ENCODE measurements around the gene ABCF3.

Gene ABCF3

DNA sequence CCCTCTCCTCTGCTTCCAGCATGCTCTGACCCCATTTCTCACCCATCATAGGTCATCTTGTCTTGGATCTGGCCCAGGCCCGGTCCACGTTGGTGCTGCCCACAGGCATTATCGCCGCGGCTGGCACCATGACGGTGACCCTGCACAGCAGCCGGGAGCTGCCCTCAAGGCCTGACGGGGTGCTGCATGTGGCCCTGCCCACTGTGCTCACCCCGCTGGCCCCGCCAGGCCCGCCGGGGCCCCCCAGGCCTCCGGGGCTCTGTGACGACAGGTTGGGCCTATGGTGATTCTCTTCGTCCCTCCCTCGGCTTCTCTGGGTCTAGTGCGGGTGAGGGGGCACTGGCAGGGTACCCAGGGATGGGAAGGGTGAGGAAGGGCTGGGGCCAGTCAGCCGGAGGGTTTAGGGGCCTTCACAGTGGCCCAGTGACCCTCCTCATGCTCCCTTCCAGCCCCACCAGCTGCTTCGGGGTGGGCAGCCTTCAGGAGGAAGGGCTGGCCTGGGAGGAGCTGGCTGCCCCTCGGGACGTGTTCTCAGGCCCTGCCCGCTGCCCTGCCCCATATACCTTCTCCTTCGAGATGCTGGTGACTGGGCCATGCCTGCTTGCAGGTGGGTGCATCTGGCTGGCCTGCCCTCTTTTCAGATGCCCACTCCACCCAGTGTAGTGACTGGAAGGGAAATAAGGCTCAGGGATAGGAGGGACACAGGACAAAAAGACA, 47.3 kb downstream of the ABCF3 start:
- ATAC-seq (ENCODE audit: low read depth): no peak
- no peaks in the 10 kb centered on the region for H3K36me3 ChIP-seq (ENCODE audit: low read depth)

DNA sequence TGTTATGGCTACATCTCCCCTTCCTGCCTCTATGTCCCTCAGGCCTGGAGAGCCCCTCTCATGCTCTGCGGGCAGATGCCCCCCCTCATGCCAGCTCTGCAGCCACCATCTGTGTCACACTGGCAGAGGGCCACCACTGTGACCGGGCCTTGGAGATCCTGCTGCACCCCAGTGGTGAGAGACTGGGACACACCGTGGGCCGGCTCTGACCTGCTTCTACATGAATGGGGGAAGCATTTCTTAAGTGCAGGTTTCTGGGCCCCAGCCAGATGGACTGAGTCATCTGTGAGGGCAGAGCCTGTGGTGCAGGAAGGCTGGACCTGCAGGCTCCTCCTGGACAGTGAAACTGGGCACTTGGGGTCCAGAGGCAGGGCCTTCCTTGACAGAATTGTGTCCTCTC, 48.2 kb downstream of the ABCF3 start:
- Histone ChIP-seq H3K36me3 (ENCODE audit: low read depth) (no peaks in the 10 kb centered on the region), H3K27me3 (ENCODE audit: insufficient read depth, poor library complexity, severe bottlenecking) (peaks cover 27% of the 10 kb centered on the region), H3K9me3 (ENCODE audit: severe bottlenecking) (no peaks in the 10 kb centered on the region), H3K4me3 (ENCODE audit: severe bottlenecking) (no peak overlapping the region), H3K27ac (ENCODE audit: poor library complexity, severe bottlenecking) (no peak overlapping the region), H3K4me1 (ENCODE audit: insufficient read depth, poor library complexity, severe bottlenecking) (peaks cover 3% of the 10 kb centered on the region)
- TF ChIP-seq, protein P1, sequence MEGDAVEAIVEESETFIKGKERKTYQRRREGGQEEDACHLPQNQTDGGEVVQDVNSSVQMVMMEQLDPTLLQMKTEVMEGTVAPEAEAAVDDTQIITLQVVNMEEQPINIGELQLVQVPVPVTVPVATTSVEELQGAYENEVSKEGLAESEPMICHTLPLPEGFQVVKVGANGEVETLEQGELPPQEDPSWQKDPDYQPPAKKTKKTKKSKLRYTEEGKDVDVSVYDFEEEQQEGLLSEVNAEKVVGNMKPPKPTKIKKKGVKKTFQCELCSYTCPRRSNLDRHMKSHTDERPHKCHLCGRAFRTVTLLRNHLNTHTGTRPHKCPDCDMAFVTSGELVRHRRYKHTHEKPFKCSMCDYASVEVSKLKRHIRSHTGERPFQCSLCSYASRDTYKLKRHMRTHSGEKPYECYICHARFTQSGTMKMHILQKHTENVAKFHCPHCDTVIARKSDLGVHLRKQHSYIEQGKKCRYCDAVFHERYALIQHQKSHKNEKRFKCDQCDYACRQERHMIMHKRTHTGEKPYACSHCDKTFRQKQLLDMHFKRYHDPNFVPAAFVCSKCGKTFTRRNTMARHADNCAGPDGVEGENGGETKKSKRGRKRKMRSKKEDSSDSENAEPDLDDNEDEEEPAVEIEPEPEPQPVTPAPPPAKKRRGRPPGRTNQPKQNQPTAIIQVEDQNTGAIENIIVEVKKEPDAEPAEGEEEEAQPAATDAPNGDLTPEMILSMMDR (IDR thresholded peaks at IDR 0.05; ENCODE audit: poor library complexity, severe bottlenecking): peak; percentile 46
- DNase-seq (ENCODE audit: low spot score) (peak; percentile 92), ATAC-seq (ENCODE audit: low read depth) (peak; percentile 85)

More for the DNA sequence above, 47.3 kb downstream of the ABCF3 start:
- DNase-seq (ENCODE audit: low spot score): no peak
- no peak overlapping the region for H3K4me3 ChIP-seq (ENCODE audit: severe bottlenecking)
- peaks cover 36% of the 10 kb centered on the region for H3K27me3 ChIP-seq (ENCODE audit: insufficient read depth, poor library complexity, severe bottlenecking)
- H3K9me3 ChIP-seq (ENCODE audit: severe bottlenecking): no peaks in the 10 kb centered on the region
- H3K27ac ChIP-seq (ENCODE audit: poor library complexity, severe bottlenecking): no peak overlapping the region
- peaks cover 3% of the 10 kb centered on the region for H3K4me1 ChIP-seq (ENCODE audit: insufficient read depth, poor library complexity, severe bottlenecking)
- TF ChIP-seq, protein P1 (IDR thresholded peaks at IDR 0.05; ENCODE audit: poor library complexity, severe bottlenecking): no peak

DNA sequence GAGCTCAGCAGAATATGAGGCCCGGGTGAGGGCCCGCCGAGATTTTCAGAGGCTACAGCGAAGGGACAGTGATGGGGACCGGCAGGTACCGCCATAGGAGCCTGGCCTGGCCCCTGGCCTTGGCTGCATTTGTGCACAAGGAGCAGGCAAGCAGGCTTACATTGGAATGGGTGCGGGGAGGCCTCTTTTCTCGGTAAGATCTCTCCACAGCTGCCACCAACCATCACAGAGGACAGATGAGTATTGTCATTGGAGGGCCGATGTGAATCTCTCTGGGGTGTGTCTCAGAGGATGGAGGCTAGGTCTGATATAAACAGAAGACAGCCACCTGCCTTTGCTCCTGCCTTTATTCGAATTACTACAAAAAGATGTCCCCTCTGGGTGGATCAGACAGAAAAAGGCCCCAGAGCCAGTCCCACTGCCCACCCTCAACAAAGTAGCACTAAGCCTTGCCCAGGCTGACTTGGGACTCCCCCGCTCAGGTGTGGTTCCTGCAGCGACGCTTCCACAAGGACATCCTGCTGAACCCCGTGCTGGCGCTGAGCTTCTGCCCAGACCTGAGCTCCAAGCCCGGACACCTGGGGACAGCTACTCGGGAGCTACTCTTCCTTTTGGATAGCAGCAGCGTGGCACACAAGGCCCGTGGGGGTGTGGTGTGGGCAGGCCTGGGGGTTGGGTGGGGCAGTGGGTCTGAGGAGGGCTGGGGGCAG, 48.8 kb downstream of the ABCF3 start:
- DNase-seq (ENCODE audit: low spot score): peak; percentile 52
- TF ChIP-seq, protein P1 (IDR thresholded peaks at IDR 0.05; ENCODE audit: poor library complexity, severe bottlenecking): no peak
- Histone ChIP-seq H3K4me3 (ENCODE audit: severe bottlenecking) (no peak overlapping the region), H3K36me3 (ENCODE audit: low read depth) (no peaks in the 10 kb centered on the region), H3K27ac (ENCODE audit: poor library complexity, severe bottlenecking) (no peak overlapping the region), H3K4me1 (ENCODE audit: insufficient read depth, poor library complexity, severe bottlenecking) (peaks cover 3% of the 10 kb centered on the region), H3K27me3 (ENCODE audit: insufficient read depth, poor library complexity, severe bottlenecking) (peaks cover 21% of the 10 kb centered on the region), H3K9me3 (ENCODE audit: severe bottlenecking) (no peaks in the 10 kb centered on the region)
- ATAC-seq (ENCODE audit: low read depth): no peak

DNA sequence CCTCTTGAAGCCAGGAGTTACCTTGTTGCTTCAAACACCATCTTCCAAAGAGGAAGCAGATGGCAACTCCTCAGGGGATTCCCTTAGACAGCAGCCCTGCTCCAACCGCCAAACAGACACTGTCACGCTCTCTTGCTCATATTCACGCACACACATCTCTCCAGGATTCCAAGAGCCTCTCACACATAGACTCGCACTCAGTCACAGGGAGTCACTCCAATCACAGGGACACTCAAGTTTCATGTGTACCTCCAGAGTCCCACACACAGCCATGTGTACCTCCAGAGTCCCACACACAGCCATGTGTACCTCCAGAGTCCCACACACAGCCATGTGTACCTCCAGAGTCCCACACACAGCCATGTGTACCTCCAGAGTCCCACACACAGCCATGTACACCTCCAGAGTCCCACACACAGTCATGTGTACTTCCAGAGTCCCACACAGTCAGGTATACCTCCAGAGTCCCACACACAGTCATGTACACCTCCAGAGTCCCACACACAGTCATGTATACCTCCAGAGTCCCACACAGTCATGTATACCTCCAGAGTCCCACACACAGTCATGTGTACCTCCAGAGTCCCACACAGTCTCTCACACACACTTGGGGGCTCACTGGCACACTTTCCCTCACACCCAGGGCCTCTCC, 49.5 kb downstream of the ABCF3 start:
- Histone ChIP-seq H3K27me3 (ENCODE audit: insufficient read depth, poor library complexity, severe bottlenecking) (peaks cover 14% of the 10 kb centered on the region), H3K27ac (ENCODE audit: poor library complexity, severe bottlenecking) (no peak overlapping the region), H3K4me3 (ENCODE audit: severe bottlenecking) (no peak overlapping the region), H3K36me3 (ENCODE audit: low read depth) (no peaks in the 10 kb centered on the region), H3K4me1 (ENCODE audit: insufficient read depth, poor library complexity, severe bottlenecking) (peaks cover 3% of the 10 kb centered on the region), H3K9me3 (ENCODE audit: severe bottlenecking) (no peaks in the 10 kb centered on the region)
- TF ChIP-seq, protein P1 (IDR thresholded peaks at IDR 0.05; ENCODE audit: poor library complexity, severe bottlenecking): no peak
- no peak for DNase-seq (ENCODE audit: low spot score)
- no peak for ATAC-seq (ENCODE audit: low read depth)
